ENCODE measurements around the gene COL6A3.
A peak's percentile ranks its signal among the peaks of the same experiment; 100 is the strongest.
"Not testable (repeated sequence)": the region's sequence is repeated elsewhere in the genome, so short reads cannot be mapped to it uniquely, and the experiment has no call there.

COL6A3 gene

GRCh38 chr2:237412988-237413776, 782 bp downstream of the COL6A3 start:
- no peak for DNase-seq

- DNase-seq = no peak
Observed at GRCh38 chr2:237412646-237412987, 1.3 kb downstream of the COL6A3 start.

- DNase-seq = no peak
Observed at GRCh38 chr2:237411683-237412423, 2.1 kb downstream of the COL6A3 start.

GRCh38 chr2:237411092-237411601, 2.8 kb downstream of the COL6A3 start:
- DNase-seq = no peak

- not testable (repeated sequence) for DNase-seq
Observed at GRCh38 chr2:237409263-237409662, 4.7 kb downstream of the COL6A3 start.

GRCh38 chr2:237408335-237409000, 5.5 kb downstream of the COL6A3 start:
- no peak for DNase-seq

GRCh38 chr2:237407700-237408099, 6.3 kb downstream of the COL6A3 start:
- no peak for DNase-seq

- DNase-seq = no peak
Observed at GRCh38 chr2:237406371-237406895, 7.5 kb downstream of the COL6A3 start.

GRCh38 chr2:237405605-237406004, 8.4 kb downstream of the COL6A3 start:
- DNase-seq = peak in 1 of 2 donors; percentile 7

- DNase-seq = no peak
Observed at GRCh38 chr2:237405006-237405559, 8.9 kb downstream of the COL6A3 start.

GRCh38 chr2:237404413-237404812, 9.6 kb downstream of the COL6A3 start:
- DNase-seq = no peak

GRCh38 chr2:237403024-237403882, 10.7 kb downstream of the COL6A3 start:
- no peak for DNase-seq

GRCh38 chr2:237400199-237400598, 13.8 kb downstream of the COL6A3 start:
- DNase-seq = no peak

- DNase-seq = no peak
Observed at GRCh38 chr2:237397072-237397471, 16.9 kb downstream of the COL6A3 start.

GRCh38 chr2:237393523-237393922, 20.4 kb downstream of the COL6A3 start:
- DNase-seq = no peak

- DNase-seq = no peak
Observed at GRCh38 chr2:237392186-237392585, 21.8 kb downstream of the COL6A3 start.

- DNase-seq = no peak
Observed at GRCh38 chr2:237391140-237391539, 22.8 kb downstream of the COL6A3 start.

- DNase-seq = no peak
Observed at GRCh38 chr2:237390235-237390634, 23.7 kb downstream of the COL6A3 start.

GRCh38 chr2:237389831-237390230, 24.1 kb downstream of the COL6A3 start:
- no peak for DNase-seq

GRCh38 chr2:237388036-237388435, 25.9 kb downstream of the COL6A3 start:
- no peak for DNase-seq

GRCh38 chr2:237384672-237385020, 29.3 kb downstream of the COL6A3 start:
- no peak for DNase-seq

All from inflammatory macrophage treated with lipopolysaccharide for 1 hour (primary cell).